ENCODE results near the gene CALML6.

Gene CALML6

DNA sequence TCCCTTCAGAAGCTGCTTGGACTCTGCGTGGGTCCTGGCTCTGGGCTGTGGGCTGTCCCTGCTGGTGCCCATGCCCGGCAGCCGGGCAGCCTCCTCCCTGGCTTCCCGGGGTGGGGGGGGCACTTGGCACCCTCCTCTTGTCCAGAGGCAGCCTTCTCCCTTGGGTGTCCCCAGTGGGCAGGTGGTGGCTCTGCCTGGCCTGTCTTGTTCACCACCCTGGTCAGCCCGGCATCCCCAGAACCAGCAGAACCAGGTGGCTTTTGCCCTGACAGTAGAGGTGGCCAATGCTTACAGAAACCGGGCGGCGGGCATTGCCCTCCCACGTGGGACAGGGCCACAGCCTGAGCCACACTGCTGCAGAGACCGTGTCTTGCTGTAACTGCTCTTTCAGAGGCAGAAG lies 50.5 kb downstream of the CALML6 start:
- no peak for DNase-seq (ENCODE audit: low read depth, low spot score)

DNA sequence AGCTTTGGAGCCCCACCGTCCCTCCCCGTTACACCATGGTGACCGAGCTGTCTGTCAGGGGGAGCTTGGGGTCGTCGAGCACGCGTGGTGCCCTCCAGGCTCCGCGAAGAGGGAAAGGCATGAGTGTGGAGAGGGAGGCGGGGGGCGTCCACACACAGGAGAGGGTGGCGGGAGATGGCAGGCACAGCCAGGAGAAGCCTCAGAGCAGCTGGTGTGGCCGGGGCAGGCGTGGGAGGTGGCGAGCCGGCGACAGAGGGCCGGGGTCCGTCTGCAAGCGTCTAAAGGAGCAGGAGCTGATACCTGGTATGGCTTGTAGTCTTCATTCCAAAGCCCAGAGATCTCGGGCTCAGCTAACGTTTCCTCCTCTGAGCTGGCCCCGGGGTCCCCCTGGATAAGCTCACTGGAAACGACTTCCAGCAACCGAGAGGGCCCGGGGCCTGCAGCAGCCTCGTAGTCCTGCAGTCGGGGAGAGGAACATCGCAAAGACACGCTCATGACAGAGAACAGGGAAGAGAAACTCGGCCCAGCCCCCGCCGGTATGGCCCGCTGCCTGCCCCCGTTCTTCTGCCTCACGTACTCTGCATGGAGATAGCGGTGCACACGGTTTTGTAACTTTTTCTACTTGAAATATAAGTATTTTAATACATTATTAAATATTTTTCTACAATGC lies 51.1 kb downstream of the CALML6 start:
- DNase-seq (ENCODE audit: low read depth, low spot score): no peak
